HT1080 (cell line): ENCODE measurements around the gene SULT1E1. TPM values are rescaled to one million over a fixed set of nuclear protein-coding genes. Genes with fewer than 3 reads are reported as not detected.
"Not testable (repeated sequence)": the region's sequence is repeated elsewhere in the genome, so short reads cannot be mapped to it uniquely, and the experiment has no call there.

Experiments used
- DNase-seq: peaks from one replicate; pipeline ENCODE4 v3.0.0-alpha.2; 2015; ENCODE audit warnings: low read depth
- total RNA-seq: library from RNA; depleted of rRNA; stranded (reverse); fragments of >200 nt; shearing (Covaris generic); gene quantifications from 2 replicates; pipeline ENCODE4 v1.2.3, GENCODE V29; 2014

SULT1E1 gene
- total RNA-seq, 1 experiment from 2014 or later, result 0.11 TPM

DNA sequence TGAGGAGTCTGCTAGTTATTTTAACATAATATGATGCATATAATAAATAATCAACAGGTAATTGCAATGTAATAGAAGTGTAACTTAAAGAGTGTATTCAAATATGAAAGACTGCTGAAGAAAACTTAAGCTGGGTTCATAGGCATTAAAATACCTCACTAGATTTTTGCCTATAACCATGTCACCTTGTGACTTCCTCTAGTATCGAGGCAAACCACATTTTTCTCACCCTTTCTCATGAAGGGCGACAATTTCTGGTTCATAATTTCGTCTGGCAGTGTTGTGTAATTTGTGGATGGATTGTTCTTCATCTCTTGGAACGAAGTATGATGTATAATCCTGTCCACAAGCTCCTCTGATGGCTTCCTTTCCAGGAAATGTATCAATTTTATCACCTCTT is 16.0 kb downstream of the SULT1E1 start:
- no peak for DNase-seq

DNA sequence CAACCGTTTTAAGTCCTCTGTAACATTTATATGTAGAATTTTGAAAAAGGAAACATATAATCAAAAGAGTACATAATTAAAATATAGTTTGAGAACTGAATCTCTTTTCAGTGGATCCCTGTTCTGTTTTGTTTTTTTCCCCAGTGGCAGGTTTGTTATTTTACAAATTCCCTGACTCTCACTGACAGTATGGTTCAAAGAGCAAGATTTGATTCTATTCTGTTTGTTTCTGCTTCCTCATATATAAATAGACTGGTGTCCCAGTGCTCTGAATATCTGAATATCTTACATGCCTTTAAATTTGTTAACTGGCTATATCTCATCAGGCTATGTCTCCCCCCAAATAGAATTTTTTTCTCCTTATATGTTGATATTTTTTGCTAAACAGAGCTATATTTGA is 16.6 kb downstream of the SULT1E1 start:
- DNase-seq, result no peak

GRCh38 chr4:69838977-69839376 is 21.0 kb downstream of the SULT1E1 start:
- no peak for DNase-seq

- no peak for DNase-seq
Measured at GRCh38 chr4:69836287-69836686, 23.7 kb downstream of the SULT1E1 start.

DNA sequence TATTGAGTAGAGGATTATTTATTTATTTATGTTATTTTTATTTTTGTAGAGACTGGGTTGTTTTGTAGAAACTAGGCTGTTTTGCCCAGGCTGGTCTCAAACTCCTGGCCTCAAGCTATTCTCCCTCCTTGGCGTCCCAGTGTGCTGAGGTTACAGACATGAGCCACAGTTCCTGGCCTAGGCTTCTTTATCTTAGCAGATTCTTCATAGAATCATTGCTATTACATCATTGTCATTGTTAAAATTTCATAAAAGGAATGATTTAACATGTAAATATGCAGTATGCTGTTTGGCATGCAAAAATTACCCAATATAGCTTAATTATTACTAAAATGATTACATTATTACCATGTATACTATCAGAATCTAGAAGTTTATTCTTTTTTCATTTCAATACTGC is 24.2 kb downstream of the SULT1E1 start:
- no peak for DNase-seq

DNA sequence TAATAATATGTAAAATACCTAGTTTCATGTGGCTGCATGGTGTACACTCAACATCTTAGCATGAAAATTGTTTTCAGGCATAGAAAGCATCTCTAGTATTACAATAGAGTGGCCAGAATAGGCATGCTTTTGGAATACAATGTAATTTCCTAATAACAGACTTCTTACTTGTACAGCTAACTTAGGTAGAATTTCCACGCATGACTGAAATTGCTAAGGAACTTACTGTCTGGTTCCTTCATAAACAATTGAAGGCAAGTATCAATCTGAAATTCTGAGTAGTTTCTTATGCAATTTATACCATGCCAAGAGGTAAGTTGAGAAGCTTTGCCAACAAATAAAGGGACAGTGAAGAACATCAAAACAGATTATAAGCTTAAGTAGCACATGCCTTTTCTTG is 26.7 kb downstream of the SULT1E1 start:
- DNase-seq, result no peak

GRCh38 chr4:69832326-69833030 is 27.5 kb downstream of the SULT1E1 start:
- no peak for DNase-seq

GRCh38 chr4:69831646-69832325 is 28.2 kb downstream of the SULT1E1 start:
- DNase-seq, result no peak

- DNase-seq, result no peak
Measured at GRCh38 chr4:69831270-69831627, 28.7 kb downstream of the SULT1E1 start.

GRCh38 chr4:69830560-69831269 is 29.2 kb downstream of the SULT1E1 start:
- DNase-seq, result peak; percentile 23

- no peak for DNase-seq
Measured at GRCh38 chr4:69830192-69830559, 29.8 kb downstream of the SULT1E1 start.

DNA sequence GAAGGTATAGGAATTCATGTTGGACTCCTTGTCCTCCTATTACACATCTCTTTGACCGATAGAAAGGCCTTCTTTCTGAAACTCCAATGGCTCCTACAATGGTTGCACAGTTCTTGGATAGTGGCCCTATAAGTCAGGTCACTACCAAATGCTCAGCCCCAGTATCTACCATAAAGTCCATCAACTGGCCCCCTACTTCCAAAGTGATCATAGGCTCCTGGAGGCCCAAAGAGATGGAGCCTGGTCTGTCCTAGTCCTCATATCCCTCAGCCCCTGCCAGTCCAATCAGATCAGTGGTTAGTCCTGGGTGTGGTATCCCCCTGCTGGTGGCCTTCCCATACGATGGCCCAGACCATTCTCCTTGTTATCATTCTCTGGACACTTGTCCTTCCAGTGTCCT is 30.3 kb downstream of the SULT1E1 start:
- DNase-seq, result no peak

DNA sequence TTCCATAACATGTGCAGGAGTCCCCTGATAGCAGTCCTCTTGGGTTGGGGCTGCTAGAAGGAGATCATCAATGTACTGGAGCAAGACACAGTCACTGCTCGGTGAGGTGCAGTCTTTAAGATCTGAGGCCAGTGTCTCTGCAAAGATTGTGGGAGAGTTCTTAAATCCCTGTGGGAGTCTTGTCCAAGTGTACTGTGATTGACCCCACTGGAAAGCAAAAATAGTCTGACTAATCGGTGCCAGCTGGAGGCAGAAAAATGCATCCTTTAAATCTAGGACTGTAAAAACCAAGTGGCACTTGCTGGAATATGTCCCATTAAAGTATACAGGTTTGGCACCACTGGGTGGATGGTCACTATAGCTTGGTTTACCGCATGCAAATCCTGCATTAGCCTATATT is 31.1 kb downstream of the SULT1E1 start:
- DNase-seq, result no peak

DNA sequence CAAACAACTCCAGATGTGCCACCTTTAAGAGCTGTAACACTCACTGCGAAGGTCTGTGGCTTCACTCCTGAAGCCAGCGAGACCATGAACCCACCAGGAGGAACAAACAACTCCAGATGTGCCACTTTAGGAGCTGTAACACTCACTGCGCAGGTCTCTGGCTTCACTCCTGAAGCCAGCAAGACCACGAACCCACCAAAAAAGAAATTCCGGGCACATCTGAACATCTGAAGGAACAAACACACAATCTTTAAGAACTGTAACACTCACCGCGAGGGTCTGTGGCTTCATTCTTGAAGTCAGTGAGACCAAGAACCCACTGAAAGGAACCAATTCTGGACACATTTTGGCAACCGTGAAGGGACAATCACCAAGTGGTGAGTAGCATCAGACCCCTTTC is 34.9 kb downstream of the SULT1E1 start:
- not testable (repeated sequence) for DNase-seq

- peak; percentile 49 for DNase-seq
Measured at GRCh38 chr4:69823481-69824186, 36.3 kb downstream of the SULT1E1 start.

DNA sequence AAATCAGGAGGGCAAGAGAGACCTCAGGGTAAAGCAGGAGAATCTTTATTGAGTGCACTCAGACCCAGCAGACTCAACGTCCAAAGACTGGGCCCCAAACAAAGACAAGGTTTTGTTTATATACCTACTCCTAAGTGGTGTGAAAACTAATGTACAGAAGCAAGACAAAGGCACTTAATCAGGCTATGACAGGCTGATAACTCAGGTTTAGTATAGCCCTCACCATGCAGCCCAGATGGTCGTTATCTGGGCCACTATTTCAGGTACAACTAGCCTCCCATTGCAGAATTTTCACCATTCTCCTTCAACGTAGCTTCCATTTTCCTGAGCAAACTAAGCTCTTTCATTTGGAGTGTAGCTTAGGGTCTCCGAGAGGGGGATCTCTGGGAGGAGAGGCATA is 36.9 kb downstream of the SULT1E1 start:
- DNase-seq, result no peak

DNA sequence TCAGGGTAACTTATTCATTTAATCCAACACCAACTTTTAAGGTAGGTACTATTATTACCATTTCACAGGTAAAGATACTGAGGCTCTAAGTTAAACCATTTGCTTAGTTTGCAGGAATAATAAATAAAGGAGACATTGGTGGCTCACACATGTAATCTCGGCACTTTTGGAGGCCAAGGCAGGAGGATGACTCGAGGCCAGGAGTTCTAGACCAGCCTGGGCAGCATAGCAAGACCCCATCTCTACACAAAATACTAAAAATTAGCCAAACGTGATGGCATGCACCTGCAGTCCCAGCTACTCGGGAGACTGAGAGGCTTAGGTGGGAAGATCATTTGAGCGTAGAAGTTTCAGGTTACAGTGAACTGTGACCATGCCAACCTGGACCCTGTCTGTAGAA is 37.7 kb downstream of the SULT1E1 start:
- no peak for DNase-seq

GRCh38 chr4:69818060-69818639 is 41.8 kb downstream of the SULT1E1 start:
- DNase-seq, result no peak

DNA sequence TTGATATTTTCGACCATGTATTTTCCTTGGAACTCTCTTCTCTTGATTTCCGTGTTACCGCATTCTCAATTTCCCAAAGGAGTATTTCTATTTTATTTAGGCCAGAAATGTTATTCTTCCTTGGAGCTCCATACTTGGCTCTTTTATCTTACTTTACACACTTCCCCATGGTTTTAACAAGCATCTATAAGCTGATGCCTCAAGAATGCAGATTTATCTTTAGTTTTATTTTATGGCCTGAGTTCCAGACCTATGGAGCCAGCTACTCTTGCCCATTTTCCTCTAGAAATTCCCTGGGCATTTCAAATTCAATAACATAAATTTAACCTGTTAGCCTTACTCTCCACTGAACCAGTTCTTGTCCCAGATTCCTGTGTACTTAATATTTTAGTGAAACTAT is 43.7 kb downstream of the SULT1E1 start:
- DNase-seq, result no peak

GRCh38 chr4:69813628-69814027 is 46.3 kb downstream of the SULT1E1 start:
- DNase-seq, result no peak

DNA sequence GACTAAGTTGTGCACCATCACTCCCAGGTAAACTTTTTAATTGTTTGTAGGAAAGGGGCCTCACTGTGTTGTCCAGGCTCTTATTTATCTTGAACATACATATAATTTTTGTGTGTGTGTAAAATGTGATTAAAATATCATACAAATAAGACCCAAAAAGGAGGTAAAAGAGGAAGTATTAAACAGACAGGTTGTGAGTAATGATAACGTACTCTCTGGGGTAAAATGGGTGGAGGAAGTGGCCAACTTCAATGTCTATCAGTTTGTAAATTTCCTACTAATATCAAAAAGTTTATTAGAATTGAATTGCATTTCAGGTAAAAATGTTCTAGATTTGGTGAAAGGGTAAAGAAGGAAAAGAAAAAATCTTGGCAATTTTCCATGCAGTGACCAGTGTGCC is 48.8 kb downstream of the SULT1E1 start:
- DNase-seq, result no peak

DNA sequence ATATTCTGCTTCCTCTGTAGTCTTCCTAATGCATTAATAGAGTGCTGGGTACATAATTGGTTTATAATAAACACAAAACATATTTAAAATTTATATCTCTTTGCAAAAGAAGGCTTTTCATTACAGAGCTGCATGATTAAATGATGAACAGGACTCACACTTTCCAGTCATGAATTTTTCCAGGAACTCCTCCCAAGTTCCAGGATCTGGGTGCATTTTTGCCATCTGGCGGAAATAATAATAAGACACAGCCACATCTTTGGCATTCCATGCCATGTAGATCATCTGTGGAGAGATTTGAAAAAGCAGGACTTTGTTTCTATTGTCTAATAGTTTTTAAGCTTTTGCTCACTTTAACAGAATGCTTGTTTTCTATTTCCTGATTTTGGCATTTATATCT is 59.3 kb downstream of the SULT1E1 start:
- DNase-seq, result peak; percentile 12
